Measurements from ENCODE around the gene PSME4. TPM values are rescaled to one million over a fixed set of nuclear protein-coding genes. Genes with fewer than 3 reads are reported as not detected.

PSME4 gene
- total RNA-seq, 1 donor from 2014 or later: 63.6 TPM

GRCh38 chr2:53829273-53829979 is 141.4 kb downstream of the PSME4 start:
- intact Hi-C loops (cut with micrococcal nuclease): no loop called here
- no peak overlapping the region for H3K4me3 ChIP-seq
- peak; percentile 27 for DNase-seq
- H3K36me3 ChIP-seq: peaks cover 10% of the 10 kb centered on the region
- H3K4me1 ChIP-seq: peaks cover 44% of the 10 kb centered on the region
- H3K27ac ChIP-seq (replicated peaks): peak overlapping the region; percentile 74
- no peak for TF ChIP-seq CTCF (IDR thresholded peaks at IDR 0.05; ENCODE audit: borderline replicate concordance)
- peaks cover 6% of the 10 kb centered on the region for H3K9me3 ChIP-seq (replicated peaks)
- no peaks in the 10 kb centered on the region for H3K27me3 ChIP-seq (ENCODE audit: low read depth)

- H3K4me3 ChIP-seq: no peak overlapping the region
- no peak for DNase-seq
- TF ChIP-seq CTCF (IDR thresholded peaks at IDR 0.05; ENCODE audit: borderline replicate concordance): no peak
- intact Hi-C loops (cut with micrococcal nuclease): no loop called here
- H3K4me1 ChIP-seq: peaks cover 44% of the 10 kb centered on the region
- H3K27ac ChIP-seq (replicated peaks): peak overlapping the region; percentile 74
- H3K27me3 ChIP-seq (ENCODE audit: low read depth): no peaks in the 10 kb centered on the region
- peaks cover 6% of the 10 kb centered on the region for H3K9me3 ChIP-seq (replicated peaks)
- peaks cover 10% of the 10 kb centered on the region for H3K36me3 ChIP-seq
Measured at GRCh38 chr2:53828331-53828730, 142.5 kb downstream of the PSME4 start.

GRCh38 chr2:53827398-53828175 is 143.2 kb downstream of the PSME4 start:
- DNase-seq: no peak
- H3K27ac ChIP-seq (replicated peaks): peak overlapping the region; percentile 74
- no peak for TF ChIP-seq CTCF (IDR thresholded peaks at IDR 0.05; ENCODE audit: borderline replicate concordance)
- peaks cover 44% of the 10 kb centered on the region for H3K4me1 ChIP-seq
- H3K36me3 ChIP-seq: peaks cover 10% of the 10 kb centered on the region
- peaks cover 6% of the 10 kb centered on the region for H3K9me3 ChIP-seq (replicated peaks)
- no peak overlapping the region for H3K4me3 ChIP-seq
- intact Hi-C loops (cut with micrococcal nuclease): no loop called here
- H3K27me3 ChIP-seq (ENCODE audit: low read depth): no peaks in the 10 kb centered on the region

- Histone ChIP-seq H3K4me1 (peaks cover 44% of the 10 kb centered on the region), H3K4me3 (no peak overlapping the region), H3K36me3 (peaks cover 9% of the 10 kb centered on the region), H3K9me3 (replicated peaks) (peaks cover 6% of the 10 kb centered on the region), H3K27ac (replicated peaks) (peak overlapping the region; percentile 74), H3K27me3 (ENCODE audit: low read depth) (no peaks in the 10 kb centered on the region)
- intact Hi-C loops (cut with micrococcal nuclease): no loop called here
- no peak for DNase-seq
- TF ChIP-seq CTCF (IDR thresholded peaks at IDR 0.05; ENCODE audit: borderline replicate concordance): no peak
Measured at GRCh38 chr2:53826587-53827397, 144.0 kb downstream of the PSME4 start.

GRCh38 chr2:53826030-53826410 is 144.8 kb downstream of the PSME4 start:
- H3K4me3 ChIP-seq: no peak overlapping the region
- peaks cover 6% of the 10 kb centered on the region for H3K9me3 ChIP-seq (replicated peaks)
- no peaks in the 10 kb centered on the region for H3K27me3 ChIP-seq (ENCODE audit: low read depth)
- peak overlapping the region; percentile 74 for H3K27ac ChIP-seq (replicated peaks)
- DNase-seq: no peak
- no peak for TF ChIP-seq CTCF (IDR thresholded peaks at IDR 0.05; ENCODE audit: borderline replicate concordance)
- H3K4me1 ChIP-seq: peaks cover 44% of the 10 kb centered on the region
- intact Hi-C loops (cut with micrococcal nuclease): no loop called here
- H3K36me3 ChIP-seq: peaks cover under 1% of the 10 kb centered on the region

All from left ventricle myocardium inferior (tissue), 1 donor.